ENCODE results near the gene KCNIP1.

- TF ChIP-seq POLR2AphosphoS5 (IDR thresholded peaks at IDR 0.05; ENCODE audit: borderline replicate concordance, low read depth, low read length) (no peak), EZH2 (IDR thresholded peaks at IDR 0.05) (no peak)
These were observed 10.6 kb upstream of the KCNIP1 start for GRCh38 chr5:170493028-170493820.
